Lower lobe of right lung (tissue), 2 donors: ENCODE results near the gene SLC9A9. TPM values are rescaled to one million over a fixed set of nuclear protein-coding genes. Genes with fewer than 3 reads are reported as not detected.

ENCODE experiments used
- ATAC-seq, 2 donors: fragments of 200-7000 bp; cut with Tn5 transposase; one replicate each; pipeline ENCODE4 v1.9.1; 2020 to 2022; ENCODE audit warnings: mild to moderate bottlenecking in 2 of 2, moderate library complexity in 2 of 2
- DNase-seq: peaks from one replicate; pipeline ENCODE4 v3.0.0-alpha.2; 2020
- H3K27ac ChIP-seq: fragments of 200-600 bp; one replicate; pipeline ENCODE4 v1.8.0; 2022
- H3K27me3 ChIP-seq: fragments of 200-600 bp; one replicate; pipeline ENCODE4 v1.8.0; 2022; ENCODE audit warnings: low read depth
- H3K36me3 ChIP-seq: fragments of 200-600 bp; one replicate; pipeline ENCODE4 v1.8.0; 2022; ENCODE audit warnings: mild to moderate bottlenecking
- H3K4me1 ChIP-seq: fragments of 200-600 bp; one replicate; pipeline ENCODE4 v1.8.0; 2022
- H3K4me3 ChIP-seq: fragments of 200-600 bp; one replicate; pipeline ENCODE4 v1.8.0; 2022; ENCODE audit warnings: mild to moderate bottlenecking
- H3K9me3 ChIP-seq: fragments of 200-600 bp; one replicate; pipeline ENCODE4 v1.8.0; 2022
- intact Hi-C: fragments of 100-400 bp; cut with DNase I; formaldehyde crosslinking; loops from one replicate; pipeline ENCODE4 v1.11.0; 2022
- total RNA-seq: library from RNA; stranded (reverse); fragmentation: NEBNext Ultra II Directional; extraction: Animal tissue kit (Norgen Biotek cat#: 25700); gene quantifications from one replicate; pipeline ENCODE4 v1.2.1, GENCODE V29; 2021
- TF ChIP-seq, protein P1 (sequence below): fragments of 200-600 bp; IDR thresholded peaks from one replicate; pipeline ENCODE4 v1.8.0; 2022; ENCODE audit warnings: antibody characterized with exemption, mild to moderate bottlenecking
- donor health status: DM: no; HTN: yes; CAD: no; lungs with severe emphysema.

SLC9A9 gene
- total RNA-seq, 1 donor from 2014 or later, result 15.6 TPM

DNA sequence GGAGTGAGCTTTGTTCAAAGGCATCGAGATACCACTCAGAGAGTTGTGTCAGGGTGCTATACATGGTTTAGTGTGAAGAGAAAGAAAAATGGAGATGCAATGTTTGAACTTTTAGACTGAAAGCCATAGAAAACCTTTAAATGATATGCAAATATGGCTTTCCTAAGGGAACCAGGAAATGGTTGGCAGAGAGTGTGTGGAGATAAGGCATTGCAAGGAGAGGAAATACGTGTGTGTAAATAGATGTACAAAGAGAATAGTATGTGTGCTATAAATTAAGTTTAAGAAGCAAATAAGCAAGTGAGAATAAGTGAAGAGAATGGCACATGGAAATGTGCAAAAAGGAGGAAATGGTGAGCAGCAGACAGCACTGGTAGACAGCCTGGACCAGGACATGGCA, 198.1 kb downstream of the SLC9A9 start:
- Histone ChIP-seq H3K27ac (no peak overlapping the region), H3K36me3 (no peaks in the 10 kb centered on the region), H3K4me1 (no peaks in the 10 kb centered on the region), H3K27me3 (no peaks in the 10 kb centered on the region), H3K4me3 (no peak overlapping the region), H3K9me3 (no peaks in the 10 kb centered on the region)
- intact Hi-C loops, result no loop called here
- TF ChIP-seq, protein P1, sequence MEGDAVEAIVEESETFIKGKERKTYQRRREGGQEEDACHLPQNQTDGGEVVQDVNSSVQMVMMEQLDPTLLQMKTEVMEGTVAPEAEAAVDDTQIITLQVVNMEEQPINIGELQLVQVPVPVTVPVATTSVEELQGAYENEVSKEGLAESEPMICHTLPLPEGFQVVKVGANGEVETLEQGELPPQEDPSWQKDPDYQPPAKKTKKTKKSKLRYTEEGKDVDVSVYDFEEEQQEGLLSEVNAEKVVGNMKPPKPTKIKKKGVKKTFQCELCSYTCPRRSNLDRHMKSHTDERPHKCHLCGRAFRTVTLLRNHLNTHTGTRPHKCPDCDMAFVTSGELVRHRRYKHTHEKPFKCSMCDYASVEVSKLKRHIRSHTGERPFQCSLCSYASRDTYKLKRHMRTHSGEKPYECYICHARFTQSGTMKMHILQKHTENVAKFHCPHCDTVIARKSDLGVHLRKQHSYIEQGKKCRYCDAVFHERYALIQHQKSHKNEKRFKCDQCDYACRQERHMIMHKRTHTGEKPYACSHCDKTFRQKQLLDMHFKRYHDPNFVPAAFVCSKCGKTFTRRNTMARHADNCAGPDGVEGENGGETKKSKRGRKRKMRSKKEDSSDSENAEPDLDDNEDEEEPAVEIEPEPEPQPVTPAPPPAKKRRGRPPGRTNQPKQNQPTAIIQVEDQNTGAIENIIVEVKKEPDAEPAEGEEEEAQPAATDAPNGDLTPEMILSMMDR, result no peak
- DNase-seq (no peak), ATAC-seq (no peak)

DNA sequence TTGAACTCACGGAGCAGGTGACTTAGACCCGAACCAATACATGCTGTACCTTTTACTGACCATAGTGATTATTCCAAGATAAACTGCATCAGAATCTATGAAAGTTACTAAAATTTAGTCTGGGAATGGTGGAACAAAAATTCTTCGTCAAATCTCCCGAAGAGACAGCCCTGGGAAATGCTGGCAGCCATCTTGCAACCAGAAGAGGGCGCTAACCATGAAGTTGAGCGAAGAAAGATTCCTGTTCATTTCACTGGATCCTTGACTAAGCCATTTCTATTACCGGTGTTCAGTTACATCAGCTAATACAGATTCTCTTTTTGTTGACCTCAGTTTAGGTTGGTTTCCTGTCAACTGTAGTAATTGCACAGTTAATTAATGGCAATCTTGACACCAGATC, 199.6 kb downstream of the SLC9A9 start:
- intact Hi-C loops, result no loop called here
- no peak overlapping the region for H3K4me3 ChIP-seq

DNA sequence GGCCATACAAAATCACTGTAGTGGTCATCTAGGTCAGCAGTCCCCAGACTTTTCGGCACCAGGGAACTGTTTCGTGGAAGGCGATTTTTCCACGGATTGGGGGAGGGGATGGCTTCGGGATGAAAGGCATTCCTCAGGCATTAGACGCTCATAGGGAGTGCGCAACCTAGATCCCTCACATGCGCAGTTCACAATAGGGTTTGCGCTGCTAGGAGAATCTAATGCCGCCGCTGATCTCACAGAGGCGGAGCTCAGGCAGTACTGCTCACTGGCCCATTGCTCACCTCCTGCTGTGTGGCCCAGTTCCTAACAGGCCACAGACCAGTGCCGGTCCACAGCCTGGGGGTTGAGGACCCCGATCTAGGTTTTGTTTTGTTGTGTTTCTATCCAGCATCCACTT, 200.1 kb downstream of the SLC9A9 start:
- Histone ChIP-seq H3K27me3 (no peaks in the 10 kb centered on the region), H3K36me3 (no peaks in the 10 kb centered on the region), H3K9me3 (no peaks in the 10 kb centered on the region), H3K4me3 (no peak overlapping the region), H3K27ac (no peak overlapping the region), H3K4me1 (no peaks in the 10 kb centered on the region)
- ATAC-seq (no peak), DNase-seq (no peak)
- intact Hi-C loops, result no loop called here
- TF ChIP-seq, protein P1, result no peak

More for the DNA sequence above, 199.6 kb downstream of the SLC9A9 start:
- DNase-seq (no peak), ATAC-seq (no peak)
- Histone ChIP-seq H3K27me3 (no peaks in the 10 kb centered on the region), H3K9me3 (no peaks in the 10 kb centered on the region), H3K36me3 (no peaks in the 10 kb centered on the region), H3K4me1 (no peaks in the 10 kb centered on the region), H3K27ac (no peak overlapping the region)
- TF ChIP-seq, protein P1, result peak; percentile 25

DNA sequence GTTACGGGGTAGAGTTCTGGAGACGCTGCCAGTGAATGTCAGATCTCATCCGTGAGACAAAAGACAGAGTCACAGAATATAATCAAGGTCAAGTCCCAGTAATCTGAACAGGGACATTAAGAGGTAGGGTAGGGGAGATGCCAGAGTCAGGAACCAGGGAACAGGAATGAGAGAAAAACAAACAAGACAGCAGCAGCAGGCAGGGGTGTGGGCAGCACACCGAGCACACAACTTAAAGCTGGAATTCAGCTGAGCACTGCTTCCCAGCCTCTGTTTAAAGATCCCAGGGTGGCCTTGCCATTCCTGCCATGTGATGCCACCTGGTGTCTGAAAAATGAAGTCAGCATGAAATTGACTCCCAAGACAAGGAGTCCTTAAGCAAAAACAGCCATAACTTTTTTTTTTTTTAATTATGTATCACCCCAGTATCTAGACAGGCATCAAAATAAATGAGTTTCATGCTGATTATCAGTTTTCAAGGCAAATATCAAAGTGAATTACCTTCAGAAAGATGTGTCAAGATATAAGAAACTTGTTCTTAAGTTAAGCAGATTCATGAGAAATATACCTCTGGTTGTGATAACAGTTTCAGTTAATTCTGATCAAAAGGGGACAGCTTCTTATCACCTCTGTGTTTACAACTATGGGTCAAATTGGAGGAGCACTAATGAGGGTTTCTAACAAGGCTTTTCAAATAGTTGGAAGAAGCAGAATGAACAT, 203.7 kb downstream of the SLC9A9 start:
- intact Hi-C loops, result no loop called here
- no peak overlapping the region for H3K4me3 ChIP-seq

DNA sequence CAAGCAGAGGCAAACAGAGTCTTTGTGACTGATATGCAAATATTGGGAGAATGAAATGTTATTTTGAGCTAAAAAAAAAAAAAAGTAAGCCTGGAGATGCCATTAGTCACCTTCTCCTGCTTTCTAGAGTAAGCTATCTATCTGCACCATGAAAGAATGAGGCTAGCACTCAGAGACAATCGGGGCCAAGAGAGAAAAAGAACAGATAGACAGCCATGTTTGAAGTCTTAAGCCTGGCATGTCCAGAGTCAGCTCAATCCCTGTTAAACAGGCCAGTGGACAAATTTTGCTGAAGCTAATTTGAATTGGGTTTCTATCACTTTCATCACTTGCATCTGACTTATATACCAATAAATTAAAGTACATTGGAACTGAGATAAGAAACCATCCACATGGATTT, 204.4 kb downstream of the SLC9A9 start:
- no peak for DNase-seq
- Histone ChIP-seq H3K27ac (no peak overlapping the region), H3K4me3 (no peak overlapping the region), H3K36me3 (no peaks in the 10 kb centered on the region), H3K27me3 (no peaks in the 10 kb centered on the region), H3K4me1 (no peaks in the 10 kb centered on the region), H3K9me3 (no peaks in the 10 kb centered on the region)
- no peak for ATAC-seq
- intact Hi-C loops, result no loop called here
- TF ChIP-seq, protein P1, result no peak

More for the DNA sequence above, 203.7 kb downstream of the SLC9A9 start:
- no peaks in the 10 kb centered on the region for H3K36me3 ChIP-seq
- TF ChIP-seq, protein P1, result peak; percentile 67
- no peak overlapping the region for H3K27ac ChIP-seq
- DNase-seq, result peak; percentile 56
- H3K9me3 ChIP-seq, result no peaks in the 10 kb centered on the region
- ATAC-seq, result peak; percentile 92 to 95
- no peaks in the 10 kb centered on the region for H3K27me3 ChIP-seq
- H3K4me1 ChIP-seq, result no peaks in the 10 kb centered on the region
